Metanephros (tissue), 1 donor: ENCODE measurements around the gene DMAC1. TPM values are rescaled to one million over a fixed set of nuclear protein-coding genes. Genes with fewer than 3 reads are reported as not detected.

Experiments used
- total RNA-seq: library from RNA; depleted of rRNA; stranded (reverse); fragments of >200 nt; gene quantifications from one replicate; pipeline ENCODE4 v1.2.3, GENCODE V29; 2014

DMAC1 gene, protein sequence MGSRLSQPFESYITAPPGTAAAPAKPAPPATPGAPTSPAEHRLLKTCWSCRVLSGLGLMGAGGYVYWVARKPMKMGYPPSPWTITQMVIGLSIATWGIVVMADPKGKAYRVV
- 29.7 TPM for total RNA-seq

GRCh38 chr9:7799234-7799943 lies at the start of gene DMAC1:
TSS of gene DMAC1 (minus strand) at chr9:7799778. CDS start at chr9:7799734, 44 bp downstream.

